GM23248 (cell line): ENCODE data around the gene PEX14.

Experiments
- EZH2 ChIP-seq: fragments of 200-600 bp; sonication (generic); IDR thresholded peaks from 2 replicates; pipeline ENCODE4 v1.6.1; 2018; ENCODE audit warnings: antibody characterized with exemption, mild to moderate bottlenecking; ENCODE audit not compliant: insufficient read depth, poor library complexity, severe bottlenecking
- EZH2phosphoT487 ChIP-seq: fragments of 200-600 bp; sonication (generic); IDR thresholded peaks from 2 replicates; pipeline ENCODE4 v1.6.1; 2018; ENCODE audit warnings: antibody characterized with exemption, moderate library complexity, mild to moderate bottlenecking, low read depth; ENCODE audit not compliant: insufficient read depth

DNA sequence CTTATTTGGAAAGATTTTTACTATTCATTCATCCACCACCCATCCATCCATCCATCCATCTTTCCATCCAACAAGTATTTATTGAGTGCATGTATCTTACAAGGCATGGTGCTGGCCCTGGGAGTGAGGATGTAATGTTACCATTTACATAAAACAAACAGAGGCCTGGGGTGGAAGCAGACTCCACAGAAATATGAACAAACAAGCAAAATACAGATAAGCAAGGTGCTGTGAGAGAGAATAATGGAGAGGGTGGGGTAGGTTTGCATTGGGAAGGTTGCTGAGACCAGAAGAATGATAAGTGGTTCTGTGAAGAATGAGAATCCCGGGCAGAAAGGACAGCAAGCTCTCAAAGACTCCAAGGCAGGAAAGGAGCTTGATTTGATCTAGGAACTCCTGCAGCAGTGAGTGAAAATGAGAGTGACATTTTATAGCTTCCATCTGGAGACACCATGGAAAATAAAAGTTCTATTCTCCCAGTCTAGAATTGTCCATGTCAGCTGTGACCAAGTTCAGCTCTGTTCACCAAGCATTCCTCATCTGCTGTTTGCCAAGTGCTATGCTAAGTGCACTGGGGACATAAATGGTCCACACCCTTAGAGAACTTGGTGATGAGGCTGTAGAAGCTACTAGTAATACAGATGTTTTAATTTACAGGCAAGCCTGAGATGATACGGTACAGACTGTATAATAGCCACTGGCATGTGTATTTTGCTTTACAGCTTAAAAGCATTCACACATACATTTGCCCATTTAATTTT is 75.3 kb downstream of the PEX14 start:
- TF ChIP-seq EZH2: no peak
- no peak for TF ChIP-seq EZH2phosphoT487
